NCI-H2227 (cell line): Measurements from ENCODE around the gene KLHL40.
"Not testable (repeated sequence)": the region's sequence is repeated elsewhere in the genome, so short reads cannot be mapped to it uniquely, and the experiment has no call there.

Source experiments
- DNase-seq: peaks from one replicate; lab custom pipeline; 2025; ENCODE audit not compliant: unreplicated experiment; lab: John Stamatoyannopoulos, UW

Gene KLHL40

GRCh38 chr3:42717306-42717705 lies 32.0 kb downstream of the KLHL40 start:
- no peak for DNase-seq

GRCh38 chr3:42718338-42718737 lies 33.0 kb downstream of the KLHL40 start:
- no peak for DNase-seq

- DNase-seq: no peak
Measured at GRCh38 chr3:42719002-42719401, 33.7 kb downstream of the KLHL40 start.

GRCh38 chr3:42720126-42720525 lies 34.8 kb downstream of the KLHL40 start:
- DNase-seq: no peak

GRCh38 chr3:42721690-42722089 lies 36.4 kb downstream of the KLHL40 start:
- DNase-seq: no peak

GRCh38 chr3:42722442-42722841 lies 37.1 kb downstream of the KLHL40 start:
- not testable (repeated sequence) for DNase-seq

- no peak for DNase-seq
Measured at GRCh38 chr3:42723219-42723618, 37.9 kb downstream of the KLHL40 start.

- DNase-seq: no peak
Measured at GRCh38 chr3:42725454-42725853, 40.1 kb downstream of the KLHL40 start.

- DNase-seq: no peak
Measured at GRCh38 chr3:42728056-42728455, 42.7 kb downstream of the KLHL40 start.

GRCh38 chr3:42728668-42729364 lies 43.5 kb downstream of the KLHL40 start:
- no peak for DNase-seq

GRCh38 chr3:42729404-42730145 lies 44.2 kb downstream of the KLHL40 start:
- no peak for DNase-seq

- DNase-seq: no peak
Measured at GRCh38 chr3:42730294-42730693, 45.0 kb downstream of the KLHL40 start.

GRCh38 chr3:42730706-42731420 lies 45.5 kb downstream of the KLHL40 start:
- no peak for DNase-seq

GRCh38 chr3:42731476-42732195 lies 46.3 kb downstream of the KLHL40 start:
- no peak for DNase-seq

- no peak for DNase-seq
Measured at GRCh38 chr3:42732196-42732828, 47.0 kb downstream of the KLHL40 start.

GRCh38 chr3:42732829-42733459 lies 47.6 kb downstream of the KLHL40 start:
- DNase-seq: no peak

- no peak for DNase-seq
Measured at GRCh38 chr3:42733501-42734262, 48.3 kb downstream of the KLHL40 start.

- DNase-seq: no peak
Measured at GRCh38 chr3:42734263-42734860, 49.0 kb downstream of the KLHL40 start.

GRCh38 chr3:42735019-42735418 lies 49.7 kb downstream of the KLHL40 start:
- DNase-seq: no peak
